GM12878 (cell line): ENCODE measurements around the gene GPATCH2L. TPM values are rescaled to one million over a fixed set of nuclear protein-coding genes. Genes with fewer than 3 reads are reported as not detected.

ENCODE experiments used
- BACH1 ChIP-seq: fragments of 450-650 bp; IDR thresholded peaks from 2 replicates; pipeline ENCODE4 v1.6.1; 2017; ENCODE audit warnings: mild to moderate bottlenecking, borderline replicate concordance
- CEBPZ ChIP-seq: fragments of 150-350 bp; IDR thresholded peaks from 2 replicates; pipeline ENCODE4 v1.6.1; 2016; ENCODE audit warnings: low read depth, low read length
- CREB1 ChIP-seq: IDR thresholded peaks from 2 replicates; pipeline ENCODE4 v1.6.1; 2012; ENCODE audit warnings: low read depth, mild to moderate bottlenecking, inconsistent platforms
- CREM ChIP-seq: IDR thresholded peaks from 2 replicates; pipeline ENCODE4 v1.6.1; 2014; ENCODE audit warnings: antibody characterized with exemption, low read depth
- DPF2 ChIP-seq: fragments of 450-650 bp; IDR thresholded peaks from 2 replicates; pipeline ENCODE4 v1.6.1; 2017; ENCODE audit warnings: mild to moderate bottlenecking
- FOXK2 ChIP-seq: fragments of 450-650 bp; IDR thresholded peaks from 2 replicates; pipeline ENCODE4 v1.6.1; 2017; ENCODE audit warnings: mild to moderate bottlenecking, moderate library complexity
- HCFC1 ChIP-seq: fragments of 150-350 bp; IDR thresholded peaks from 2 replicates; pipeline ENCODE4 v1.6.1; 2014; ENCODE audit warnings: low read length
- LARP7 ChIP-seq: fragments of 450-650 bp; IDR thresholded peaks from 2 replicates; pipeline ENCODE4 v1.6.1; 2017; ENCODE audit warnings: mild to moderate bottlenecking
- MEF2B ChIP-seq: fragments of 450-650 bp; IDR thresholded peaks from 2 replicates; pipeline ENCODE4 v1.6.1; 2018; ENCODE audit warnings: mild to moderate bottlenecking, moderate library complexity; ENCODE audit not compliant: partially characterized antibody, poor library complexity, severe bottlenecking
- NFYA ChIP-seq: IDR thresholded peaks from 2 replicates; pipeline ENCODE4 v1.6.1; 2011; ENCODE audit warnings: low read depth, mild to moderate bottlenecking, low read length, improper control_type of control experiment, borderline replicate concordance
- PML ChIP-seq: IDR thresholded peaks from 2 replicates; pipeline ENCODE4 v1.6.1; 2012; ENCODE audit warnings: low read length, inconsistent platforms
- RAD21 ChIP-seq: IDR thresholded peaks from 2 replicates; pipeline ENCODE4 v1.6.1; 2011; ENCODE audit warnings: mild to moderate bottlenecking, low read depth, low read length, moderate library complexity; ENCODE audit not compliant: insufficient read depth
- REST ChIP-seq: IDR thresholded peaks from 2 replicates; pipeline ENCODE4 v1.6.1; 2012; ENCODE audit warnings: mild to moderate bottlenecking, low read depth, low read length
- RUNX3 ChIP-seq: IDR thresholded peaks from 2 replicates; pipeline ENCODE4 v1.6.1; 2012; ENCODE audit warnings: low read length, inconsistent platforms
- TCF12 ChIP-seq: IDR thresholded peaks from 2 replicates; pipeline ENCODE4 v1.6.1; 2011; ENCODE audit warnings: low read depth, mild to moderate bottlenecking, low read length
- TCF3 ChIP-seq: IDR thresholded peaks from 2 replicates; pipeline ENCODE4 v1.6.1; 2012; ENCODE audit warnings: low read depth, mild to moderate bottlenecking, low read length, borderline replicate concordance; ENCODE audit not compliant: insufficient read depth
- ZBED1 ChIP-seq: IDR thresholded peaks from 2 replicates; pipeline ENCODE4 v1.6.1; 2016; ENCODE audit warnings: borderline replicate concordance
- ZNF24 ChIP-seq: fragments of 450-650 bp; IDR thresholded peaks from 2 replicates; pipeline ENCODE4 v1.6.1; 2017; ENCODE audit warnings: antibody characterized with exemption, mild to moderate bottlenecking
- ZNF384 ChIP-seq: IDR thresholded peaks from 2 replicates; pipeline ENCODE4 v1.6.1; 2012; ENCODE audit warnings: low read depth, mild to moderate bottlenecking, low read length, improper control_type of control experiment, borderline replicate concordance
- polyA plus RNA-seq, 11 experiments: library from polyadenylated mRNA; depleted of rRNA in 4 of 11; unstranded in 6 of 11; stranded (reverse) in 5 of 11; fragments of >200 nt; fragmentation: Nextera tagmentation in 4 of 11; fragmentation: Illumina TruSeq in 1 of 11; extraction: Ambion mirVana in 4 of 11; extraction: Trizol in 1 of 11; gene quantifications; 1 replicate in 1 of 11; 2 replicates in 10 of 11; pipeline versions ENCODE4 v1.2.1 to v1.2.3, GENCODE V29; 2011 to 2016; ENCODE audit warnings: inconsistent platforms in 2 of 11, missing spikeins in 2 of 11, low read depth in 1 of 11
- total RNA-seq, 4 experiments: library from RNA; depleted of rRNA in 3 of 4; stranded (reverse); fragments of >200 nt in 3 of 4; fragmentation: Illumina TruSeq in 1 of 4; extraction: Trizol in 1 of 4; gene quantifications; 2 replicates each; pipeline versions ENCODE4 v1.2.1 to v1.2.3, GENCODE V29; 2013 to 2021
- TF ChIP-seq, protein P1 (sequence below): fragments of 450-650 bp; IDR thresholded peaks from 2 replicates; pipeline ENCODE4 v1.6.1; 2017; ENCODE audit warnings: mild to moderate bottlenecking, moderate library complexity

Gene GPATCH2L
- total and polyA plus RNA-seq, 10 of the 15 experiments (the other 5 are each of a cell fraction or from before 2014, with no cell fraction given): 9.1 to 50.9 (median 24.4) TPM

- TF ChIP-seq CREM: peak; percentile 80
- TF ChIP-seq DPF2: peak; percentile 71
- TF ChIP-seq, protein P1, sequence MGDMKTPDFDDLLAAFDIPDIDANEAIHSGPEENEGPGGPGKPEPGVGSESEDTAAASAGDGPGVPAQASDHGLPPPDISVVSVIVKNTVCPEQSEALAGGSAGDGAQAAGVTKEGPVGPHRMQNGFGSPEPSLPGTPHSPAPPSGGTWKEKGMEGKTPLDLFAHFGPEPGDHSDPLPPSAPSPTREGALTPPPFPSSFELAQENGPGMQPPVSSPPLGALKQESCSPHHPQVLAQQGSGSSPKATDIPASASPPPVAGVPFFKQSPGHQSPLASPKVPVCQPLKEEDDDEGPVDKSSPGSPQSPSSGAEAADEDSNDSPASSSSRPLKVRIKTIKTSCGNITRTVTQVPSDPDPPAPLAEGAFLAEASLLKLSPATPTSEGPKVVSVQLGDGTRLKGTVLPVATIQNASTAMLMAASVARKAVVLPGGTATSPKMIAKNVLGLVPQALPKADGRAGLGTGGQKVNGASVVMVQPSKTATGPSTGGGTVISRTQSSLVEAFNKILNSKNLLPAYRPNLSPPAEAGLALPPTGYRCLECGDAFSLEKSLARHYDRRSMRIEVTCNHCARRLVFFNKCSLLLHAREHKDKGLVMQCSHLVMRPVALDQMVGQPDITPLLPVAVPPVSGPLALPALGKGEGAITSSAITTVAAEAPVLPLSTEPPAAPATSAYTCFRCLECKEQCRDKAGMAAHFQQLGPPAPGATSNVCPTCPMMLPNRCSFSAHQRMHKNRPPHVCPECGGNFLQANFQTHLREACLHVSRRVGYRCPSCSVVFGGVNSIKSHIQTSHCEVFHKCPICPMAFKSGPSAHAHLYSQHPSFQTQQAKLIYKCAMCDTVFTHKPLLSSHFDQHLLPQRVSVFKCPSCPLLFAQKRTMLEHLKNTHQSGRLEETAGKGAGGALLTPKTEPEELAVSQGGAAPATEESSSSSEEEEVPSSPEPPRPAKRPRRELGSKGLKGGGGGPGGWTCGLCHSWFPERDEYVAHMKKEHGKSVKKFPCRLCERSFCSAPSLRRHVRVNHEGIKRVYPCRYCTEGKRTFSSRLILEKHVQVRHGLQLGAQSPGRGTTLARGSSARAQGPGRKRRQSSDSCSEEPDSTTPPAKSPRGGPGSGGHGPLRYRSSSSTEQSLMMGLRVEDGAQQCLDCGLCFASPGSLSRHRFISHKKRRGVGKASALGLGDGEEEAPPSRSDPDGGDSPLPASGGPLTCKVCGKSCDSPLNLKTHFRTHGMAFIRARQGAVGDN: no peak
- TF ChIP-seq TCF3: peak; percentile 86
- no peak for TF ChIP-seq ZNF384
- peak; percentile 85 for TF ChIP-seq CREB1
- 0 out of 2 replicates have a peak, but pooled peaks have one; percentile 27 for TF ChIP-seq REST
- no peak for TF ChIP-seq CEBPZ
- TF ChIP-seq ZBED1: no peak
- TF ChIP-seq BACH1: peak; percentile 15; the same call in 1 of the 2 replicates
- TF ChIP-seq ZNF24: no peak
- no peak for TF ChIP-seq FOXK2
- TF ChIP-seq TCF12: peak; percentile 80; the same call in 1 of the 2 replicates
- TF ChIP-seq PML: peak; percentile 74
- no peak; the same call in none of the 2 replicates for TF ChIP-seq LARP7
- TF ChIP-seq NFYA: no peak
- TF ChIP-seq RAD21: no peak
- TF ChIP-seq RUNX3: peak; percentile 72
- TF ChIP-seq HCFC1: no peak
- TF ChIP-seq MEF2B: peak; percentile 64
Measured at GRCh38 chr14:76151398-76152332, at the start of gene GPATCH2L (continued).
